ENCODE data around the gene OPCML. TPM values are rescaled to one million over a fixed set of nuclear protein-coding genes. Genes with fewer than 3 reads are reported as not detected.

Gene OPCML
- total and polyA plus RNA-seq, 2 of the 13 experiments (the other 11 are each of a cell fraction or from before 2014, with no cell fraction given): not detected

DNA sequence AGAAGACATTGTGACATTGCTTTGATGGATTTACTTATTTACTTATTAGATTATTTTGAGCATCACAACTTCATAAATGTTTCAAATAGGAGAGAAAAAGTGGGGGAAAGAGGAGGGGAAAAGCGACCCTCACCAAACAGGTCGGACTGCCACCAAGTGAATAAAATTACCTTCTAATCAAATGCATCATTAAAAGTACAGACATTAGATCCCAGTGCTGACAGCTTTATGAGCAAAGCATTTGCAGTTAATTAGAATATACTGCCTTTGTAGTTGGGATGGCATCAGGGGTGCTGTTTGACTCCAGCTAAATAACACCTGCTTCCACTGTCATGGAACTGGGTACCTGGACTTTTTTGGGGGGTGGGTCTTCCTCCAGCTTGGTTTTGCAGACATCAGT is 299.6 kb downstream of the OPCML start:
- no peak overlapping the region for H2AFZ ChIP-seq (ENCODE audit: low read length)
- no peak overlapping the region for H3K4me3 ChIP-seq (replicated peaks in 1 of 3; ENCODE audit: insufficient read depth in 1 of 3, low read depth in 2 of 3, low read length in 3 of 3)
- in situ Hi-C loops (cut with HindIII; ENCODE audit: extremely low pct_ligation_motif_present, low pct_unique_long_range_greater_than_20kb): no loop called here
- peaks cover 2 to 19% of the 10 kb centered on the region in 2 experiments; a peak in 1 of 5 replicates for H3K27me3 ChIP-seq (ENCODE audit: control insufficient read depth in 1 of 2, insufficient read depth in 2 of 2, low read length in 2 of 2)
- H3K36me3 ChIP-seq (replicated peaks in 1 of 2; ENCODE audit: control insufficient read depth in 1 of 2, insufficient read depth in 2 of 2, low read length in 2 of 2): no peaks in the 10 kb centered on the region
- no peak overlapping the region for H3K27ac ChIP-seq (ENCODE audit: extremely low read length, insufficient read depth, low read length)
- no peaks in the 10 kb centered on the region for H4K20me1 ChIP-seq (ENCODE audit: insufficient read depth, low read length)
- H3K9ac ChIP-seq (ENCODE audit: insufficient read depth, low read depth, low read length): no peak overlapping the region
- WGBS (ENCODE audit: low lambda C conversion rate): 0% methylated on average over 2 of the region's 2 CpGs
- ChIA-PET CTCF (ENCODE audit: low intra/inter-chr PET ratio, low total read pairs) (no interaction called here), POLR2A (no interaction called here)
- no peaks in the 10 kb centered on the region for H3K9me3 ChIP-seq (ENCODE audit: low read length)
- no TSS peak for BruUV-seq (replicated peaks)
- no peak for TF ChIP-seq POLR2AphosphoS5 (IDR thresholded peaks at IDR 0.05; ENCODE audit: low read depth, low read length)
- TF ChIP-seq RFX5 (IDR thresholded peaks at IDR 0.05; ENCODE audit: low read depth, low read length): no peak
- TF ChIP-seq DNMT3B (CRISPR knock-in tag; conservative IDR thresholded peaks at IDR 0.05): no peak
- no peak for TF ChIP-seq ZNF33B (CRISPR knock-in tag; IDR thresholded peaks at IDR 0.05)
- no peak for TF ChIP-seq BRCA1 (CRISPR knock-in tag; IDR thresholded peaks at IDR 0.05)
- TF ChIP-seq RNF2 (conservative IDR thresholded peaks at IDR 0.05; ENCODE audit: low read depth): no peak
- no peak for TF ChIP-seq SOX13 (IDR thresholded peaks at IDR 0.05)
- TF ChIP-seq SOX13 (CRISPR knock-in tag; conservative IDR thresholded peaks at IDR 0.05 in 1 of 2, IDR thresholded peaks at IDR 0.05 in 1 of 2): no peak
- no peak for TF ChIP-seq ZNF589 (CRISPR knock-in tag; conservative IDR thresholded peaks at IDR 0.05)
- no peak for TF ChIP-seq ZSCAN29 (CRISPR knock-in tag; conservative IDR thresholded peaks at IDR 0.05)
- TF ChIP-seq MYC (CRISPR knock-in tag; IDR thresholded peaks at IDR 0.05; ENCODE audit: borderline replicate concordance): no peak
- no peaks in the 10 kb centered on the region for H3K79me2 ChIP-seq (ENCODE audit: insufficient read depth, low read length)
- no peak overlapping the region for H3K4me2 ChIP-seq (ENCODE audit: low read depth, low read length)
- FAIRE-seq: no peak
- DNase-seq (ENCODE audit: low spot score): no peak
- no peaks in the 10 kb centered on the region for H3K4me1 ChIP-seq (ENCODE audit: insufficient read depth, low read length)
- intact Hi-C loops (cut with micrococcal nuclease; ENCODE audit: unreplicated experiment): no loop called here
- ATAC-seq: no peak

GRCh38 chr11:133230431-133230830 is 301.9 kb downstream of the OPCML start:
- no peak overlapping the region for H2AFZ ChIP-seq (ENCODE audit: low read length)
- intact Hi-C loops (cut with micrococcal nuclease; ENCODE audit: unreplicated experiment): no loop called here
- in situ Hi-C loops (cut with HindIII; ENCODE audit: extremely low pct_ligation_motif_present, low pct_unique_long_range_greater_than_20kb): no loop called here
- peaks cover 2 to 19% of the 10 kb centered on the region in 2 experiments; a peak in 1 of 5 replicates for H3K27me3 ChIP-seq (ENCODE audit: control insufficient read depth in 1 of 2, insufficient read depth in 2 of 2, low read length in 2 of 2)
- ChIA-PET CTCF (ENCODE audit: low intra/inter-chr PET ratio, low total read pairs) (no interaction called here), POLR2A (no interaction called here)
- no peak for ATAC-seq
- FAIRE-seq: no peak
- WGBS (ENCODE audit: low lambda C conversion rate): 45% methylated on average over 5 of the region's 5 CpGs
- no peak overlapping the region for H3K4me3 ChIP-seq (replicated peaks in 1 of 3; ENCODE audit: insufficient read depth in 1 of 3, low read depth in 2 of 3, low read length in 3 of 3)
- TF ChIP-seq ZNF121 (CRISPR knock-in tag; IDR thresholded peaks at IDR 0.05): no peak
- TF ChIP-seq PRMT3 (CRISPR knock-in tag; IDR thresholded peaks at IDR 0.05; ENCODE audit: borderline replicate concordance, low read depth): no peak
- TF ChIP-seq RNF2 (conservative IDR thresholded peaks at IDR 0.05; ENCODE audit: low read depth): no peak
- no peak for DNase-seq (ENCODE audit: low spot score)
- no peaks in the 10 kb centered on the region for H3K4me1 ChIP-seq (ENCODE audit: insufficient read depth, low read length)
- no peak overlapping the region for H3K27ac ChIP-seq (ENCODE audit: extremely low read length, insufficient read depth, low read length)
- no peaks in the 10 kb centered on the region for H4K20me1 ChIP-seq (ENCODE audit: insufficient read depth, low read length)
- H3K36me3 ChIP-seq (replicated peaks in 1 of 2; ENCODE audit: control insufficient read depth in 1 of 2, insufficient read depth in 2 of 2, low read length in 2 of 2): no peaks in the 10 kb centered on the region
- H3K9me3 ChIP-seq (ENCODE audit: low read length): no peaks in the 10 kb centered on the region
- H3K79me2 ChIP-seq (ENCODE audit: insufficient read depth, low read length): no peaks in the 10 kb centered on the region
- no peak overlapping the region for H3K4me2 ChIP-seq (ENCODE audit: low read depth, low read length)
- BruUV-seq (replicated peaks): no TSS peak
- H3K9ac ChIP-seq (ENCODE audit: insufficient read depth, low read depth, low read length): no peak overlapping the region

Data from HepG2 (cell line).